GM10266 (cell line): ENCODE measurements around the gene ZCCHC17.

Experiments used
- DNase-seq: peaks from one replicate; pipeline ENCODE4 v3.0.0; 2012; ENCODE audit errors: extremely low spot score
- TF ChIP-seq, protein P1 (sequence below): IDR thresholded peaks from 2 replicates; pipeline ENCODE4 v1.5.1; 2012; ENCODE audit warnings: mild to moderate bottlenecking, low read depth; ENCODE audit not compliant: control insufficient read depth, insufficient read depth; ENCODE audit errors: missing control alignments

Gene ZCCHC17

GRCh38 chr1:31327381-31327780 is 30.5 kb downstream of the ZCCHC17 start:
- no peak for DNase-seq

DNA sequence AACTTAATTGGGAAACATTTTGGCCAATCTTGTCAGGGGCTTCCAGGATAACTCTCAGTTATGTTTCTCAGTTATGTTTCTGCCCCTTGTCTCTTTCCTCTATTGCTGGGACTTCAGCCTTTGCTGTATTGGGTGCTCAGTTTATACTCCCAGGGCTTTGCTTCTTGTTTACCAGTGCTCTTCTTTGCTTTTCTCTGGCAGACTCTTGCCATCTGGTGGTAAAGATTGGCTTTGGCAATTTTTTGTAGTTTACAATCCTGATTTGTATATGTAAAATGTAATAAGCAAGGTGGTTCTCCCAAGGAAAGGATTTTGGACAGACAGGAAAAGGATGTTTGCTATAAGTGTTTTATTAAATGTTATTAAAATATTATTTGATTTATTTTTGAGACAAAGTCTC is 38.2 kb downstream of the ZCCHC17 start:
- TF ChIP-seq, protein P1, sequence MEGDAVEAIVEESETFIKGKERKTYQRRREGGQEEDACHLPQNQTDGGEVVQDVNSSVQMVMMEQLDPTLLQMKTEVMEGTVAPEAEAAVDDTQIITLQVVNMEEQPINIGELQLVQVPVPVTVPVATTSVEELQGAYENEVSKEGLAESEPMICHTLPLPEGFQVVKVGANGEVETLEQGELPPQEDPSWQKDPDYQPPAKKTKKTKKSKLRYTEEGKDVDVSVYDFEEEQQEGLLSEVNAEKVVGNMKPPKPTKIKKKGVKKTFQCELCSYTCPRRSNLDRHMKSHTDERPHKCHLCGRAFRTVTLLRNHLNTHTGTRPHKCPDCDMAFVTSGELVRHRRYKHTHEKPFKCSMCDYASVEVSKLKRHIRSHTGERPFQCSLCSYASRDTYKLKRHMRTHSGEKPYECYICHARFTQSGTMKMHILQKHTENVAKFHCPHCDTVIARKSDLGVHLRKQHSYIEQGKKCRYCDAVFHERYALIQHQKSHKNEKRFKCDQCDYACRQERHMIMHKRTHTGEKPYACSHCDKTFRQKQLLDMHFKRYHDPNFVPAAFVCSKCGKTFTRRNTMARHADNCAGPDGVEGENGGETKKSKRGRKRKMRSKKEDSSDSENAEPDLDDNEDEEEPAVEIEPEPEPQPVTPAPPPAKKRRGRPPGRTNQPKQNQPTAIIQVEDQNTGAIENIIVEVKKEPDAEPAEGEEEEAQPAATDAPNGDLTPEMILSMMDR = peak; percentile 53
- peak; percentile 29 for DNase-seq

More at GRCh38 chr1:31327381-31327780, 30.5 kb downstream of the ZCCHC17 start:
- TF ChIP-seq, protein P1 = no peak

GRCh38 chr1:31336687-31337467 is 40.0 kb downstream of the ZCCHC17 start:
- no peak for DNase-seq
- TF ChIP-seq, protein P1 = no peak

GRCh38 chr1:31344503-31344902 is 47.7 kb downstream of the ZCCHC17 start:
- DNase-seq = no peak
- TF ChIP-seq, protein P1 = no peak

DNA sequence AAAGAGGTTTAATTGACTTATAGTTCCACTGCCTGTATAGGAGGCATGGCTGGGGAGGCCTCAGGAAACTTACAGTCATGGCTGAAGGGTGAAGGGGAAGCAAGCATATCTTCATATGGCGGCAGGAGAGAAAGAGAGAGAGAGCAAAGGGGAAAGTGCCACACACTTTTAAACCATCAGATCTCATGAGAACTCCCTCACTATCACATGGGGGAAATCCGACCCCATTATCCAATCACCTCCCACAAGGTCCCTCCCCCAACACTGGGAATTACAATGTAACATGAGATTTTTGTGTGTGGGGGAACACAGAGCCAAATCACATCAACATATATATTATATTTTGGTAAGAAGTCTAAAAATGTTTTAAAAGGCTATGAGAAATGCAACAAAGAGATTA is 48.8 kb downstream of the ZCCHC17 start:
- no peak for DNase-seq
- TF ChIP-seq, protein P1 = no peak

GRCh38 chr1:31346785-31347184 is 50.0 kb downstream of the ZCCHC17 start:
- TF ChIP-seq, protein P1 = no peak
- DNase-seq = no peak

DNA sequence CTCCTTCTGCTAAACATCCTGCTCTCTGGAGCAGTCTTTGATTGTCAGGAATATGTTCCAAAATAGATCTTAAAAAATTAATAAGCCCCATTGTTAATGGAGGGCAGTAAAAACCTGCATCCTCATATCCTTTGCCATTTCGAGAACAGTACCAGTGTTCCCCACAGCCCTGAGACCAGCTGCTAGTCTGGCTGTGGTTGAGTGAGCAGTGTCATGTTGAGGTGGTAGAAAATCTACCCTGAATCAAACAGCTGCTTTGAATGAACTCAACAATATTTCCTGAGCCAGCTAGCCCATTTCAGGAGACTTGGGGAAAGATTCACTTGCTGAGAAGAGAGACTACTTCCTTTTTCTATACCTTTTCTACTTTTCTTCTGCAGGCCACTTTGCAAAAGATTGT is 51.6 kb downstream of the ZCCHC17 start:
- TF ChIP-seq, protein P1 = no peak
- no peak for DNase-seq
